Activated CD4-positive, alpha-beta memory T cell treated with anti-CD3 and anti-CD28 coated beads for 36 hours (primary cell): ENCODE measurements around the gene SLC35A5. TPM values are rescaled to one million over a fixed set of nuclear protein-coding genes. Genes with fewer than 3 reads are reported as not detected.

Experiments
- CTCF ChIA-PET: fragments of 350-600 bp; sonication (Branson Sonifier 250); formaldehyde crosslinking; loops from one replicate; lab custom pipeline; 2021; ENCODE audit warnings: antibody characterized with exemption, inconsistent platforms; lab: Charles Lee
- POLR2A ChIA-PET: fragments of 350-600 bp; sonication (Branson Sonifier 250); formaldehyde crosslinking; loops from one replicate; lab custom pipeline; 2021; ENCODE audit warnings: antibody characterized with exemption; lab: Charles Lee
- DNase-seq: peaks from one replicate; pipeline ENCODE4 v3.0.0-alpha.2; 2020
- H3K27ac Mint-ChIP-seq: one replicate; pipeline ENCODE4 v1.8.0; 2021; ENCODE audit warnings: mixed read lengths
- H3K27me3 Mint-ChIP-seq: one replicate; pipeline ENCODE4 v1.8.0; 2021; ENCODE audit warnings: mixed read lengths
- H3K36me3 Mint-ChIP-seq: one replicate; pipeline ENCODE4 v1.8.0; 2021; ENCODE audit warnings: mixed read lengths
- H3K4me1 Mint-ChIP-seq: one replicate; pipeline ENCODE4 v1.8.0; 2021; ENCODE audit warnings: low read depth, mixed read lengths
- H3K4me3 Mint-ChIP-seq: one replicate; pipeline ENCODE4 v1.8.0; 2021; ENCODE audit warnings: mild to moderate bottlenecking, mixed read lengths
- H3K9me3 Mint-ChIP-seq: one replicate; pipeline ENCODE4 v1.8.0; 2021; ENCODE audit warnings: mixed read lengths
- intact Hi-C: fragments of 100-400 bp; cut with micrococcal nuclease; formaldehyde crosslinking; loops from one replicate; pipeline ENCODE4 v1.15.1; 2023
- total RNA-seq, 2 experiments: library from RNA; stranded (reverse); gene quantifications; one replicate each; pipeline ENCODE4 v1.2.3, GENCODE V29; 2021

The SLC35A5 gene
- total RNA-seq, 2 experiments from 2014 or later, result 15.5 to 17.8 TPM

DNA sequence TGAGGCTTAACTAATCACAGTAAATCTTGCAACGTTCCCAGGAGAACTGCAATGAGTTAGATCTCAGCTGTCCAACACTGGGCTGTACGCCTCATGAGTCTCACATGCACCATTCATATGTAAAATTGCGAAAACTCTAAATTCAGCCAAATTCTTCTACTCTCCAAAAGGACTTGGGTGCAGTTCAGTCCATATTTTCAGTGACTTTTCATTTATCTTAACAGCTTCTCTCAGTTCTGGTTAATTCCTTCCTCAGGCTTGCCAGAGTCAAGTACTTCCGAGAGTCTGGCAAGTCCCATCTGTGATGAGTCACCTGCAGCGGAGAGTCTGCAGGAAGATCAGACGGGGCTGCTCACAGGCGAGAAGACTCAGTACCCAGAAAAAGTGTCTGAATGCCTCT is 67.6 kb downstream of the SLC35A5 start:
- intact Hi-C loops, result no loop called here
- peak; percentile 58 for DNase-seq
- ChIA-PET CTCF (interaction anchor here (1.0 to 1.1 kb wide), 2 partner anchors 9 to 13 kb away, joined by 4 to 6 read pairs; no protein-coding TSS in a partner anchor), POLR2A (no interaction called here)
- Mint-ChIP-seq H3K36me3 (no peaks in the 10 kb centered on the region), H3K4me1 (peaks cover 6% of the 10 kb centered on the region), H3K27me3 (no peaks in the 10 kb centered on the region), H3K27ac (no peak overlapping the region), H3K4me3 (no peak overlapping the region), H3K9me3 (no peaks in the 10 kb centered on the region)

DNA sequence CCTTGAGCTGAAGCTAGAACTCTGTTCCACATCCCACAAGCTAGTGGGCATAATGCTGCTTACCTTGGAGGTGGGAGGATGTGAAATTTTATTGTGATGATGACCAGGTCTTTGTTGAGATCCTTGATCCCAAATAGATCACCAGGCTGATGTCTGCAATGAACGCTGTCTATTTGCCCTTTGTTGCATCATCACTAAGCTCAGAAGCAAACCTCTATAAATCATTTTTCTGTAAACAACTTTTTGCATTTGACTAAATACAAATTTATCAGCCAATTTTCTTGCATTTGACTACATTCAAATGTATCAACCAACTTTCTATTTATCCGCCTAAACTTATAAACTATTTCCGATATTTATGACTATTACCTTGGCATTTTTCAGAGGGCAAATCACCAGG is 69.4 kb downstream of the SLC35A5 start:
- Mint-ChIP-seq H3K9me3 (no peaks in the 10 kb centered on the region), H3K4me1 (peaks cover 14% of the 10 kb centered on the region), H3K36me3 (no peaks in the 10 kb centered on the region), H3K27ac (no peak overlapping the region), H3K27me3 (no peaks in the 10 kb centered on the region), H3K4me3 (no peak overlapping the region)
- intact Hi-C loops, result no loop called here
- POLR2A ChIA-PET, result no interaction called here
- CTCF ChIA-PET, result interaction anchor here (2.5 kb wide), 1 partner anchor 11 kb away, joined by 12 read pairs; no protein-coding TSS in a partner anchor
- DNase-seq, result no peak

DNA sequence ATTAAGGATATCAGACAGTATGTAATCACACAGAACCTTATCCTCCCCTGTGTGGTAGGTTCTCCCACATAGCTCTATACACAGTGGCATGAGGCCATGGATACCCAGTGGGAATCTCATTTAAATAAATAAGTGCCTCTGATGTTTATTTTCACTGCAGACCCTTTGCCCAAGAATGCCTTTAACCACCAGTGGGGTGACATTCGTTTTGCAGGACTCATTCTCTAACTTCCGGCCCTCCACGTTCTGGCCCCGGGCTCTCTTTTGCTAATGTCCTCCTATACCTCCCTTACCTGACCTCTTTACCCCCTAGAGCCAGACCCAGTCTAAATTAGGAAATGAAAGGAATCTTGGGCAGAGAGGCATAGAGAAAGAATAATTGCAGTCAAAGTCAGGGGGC is 70.8 kb downstream of the SLC35A5 start:
- ChIA-PET POLR2A (no interaction called here), CTCF (interaction anchor here (1.0 to 2.5 kb wide), 2 partner anchors 10 to 353 kb away, joined by 4 to 12 read pairs; no protein-coding TSS in a partner anchor)
- no peak overlapping the region for H3K4me3 Mint-ChIP-seq
- no peaks in the 10 kb centered on the region for H3K27me3 Mint-ChIP-seq
- intact Hi-C loops, result no loop called here
- peaks cover 14% of the 10 kb centered on the region for H3K4me1 Mint-ChIP-seq
- no peaks in the 10 kb centered on the region for H3K36me3 Mint-ChIP-seq
- no peak for DNase-seq
- H3K27ac Mint-ChIP-seq, result no peak overlapping the region
- no peaks in the 10 kb centered on the region for H3K9me3 Mint-ChIP-seq

DNA sequence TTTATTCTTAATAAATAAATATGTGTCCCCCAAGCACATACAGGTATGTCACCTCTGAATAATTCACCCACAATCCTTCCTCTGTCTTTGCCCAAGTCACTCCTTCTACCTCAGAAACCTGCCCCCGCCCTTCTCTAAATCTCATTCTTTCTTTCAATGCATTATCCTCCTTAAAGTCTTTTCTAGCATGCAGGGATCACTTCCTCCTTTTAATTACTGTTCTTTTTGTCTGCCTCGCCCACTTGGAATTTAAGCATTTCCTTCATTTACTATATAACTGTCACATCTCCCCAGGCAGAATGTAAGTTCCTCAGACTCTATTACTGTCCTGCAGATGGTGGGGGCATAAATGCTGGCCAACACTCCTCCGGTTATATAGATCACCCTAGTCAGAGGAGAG is 71.3 kb downstream of the SLC35A5 start:
- Mint-ChIP-seq H3K9me3 (no peaks in the 10 kb centered on the region), H3K27ac (no peak overlapping the region), H3K4me3 (no peak overlapping the region), H3K27me3 (no peaks in the 10 kb centered on the region), H3K36me3 (no peaks in the 10 kb centered on the region), H3K4me1 (peaks cover 14% of the 10 kb centered on the region)
- intact Hi-C loops, result no loop called here
- no peak for DNase-seq
- CTCF ChIA-PET, result interaction anchor here (0.6 to 2.5 kb wide), 2 partner anchors 9 to 123 kb away, joined by 3 to 12 read pairs; no protein-coding TSS in a partner anchor
- POLR2A ChIA-PET, result no interaction called here

DNA sequence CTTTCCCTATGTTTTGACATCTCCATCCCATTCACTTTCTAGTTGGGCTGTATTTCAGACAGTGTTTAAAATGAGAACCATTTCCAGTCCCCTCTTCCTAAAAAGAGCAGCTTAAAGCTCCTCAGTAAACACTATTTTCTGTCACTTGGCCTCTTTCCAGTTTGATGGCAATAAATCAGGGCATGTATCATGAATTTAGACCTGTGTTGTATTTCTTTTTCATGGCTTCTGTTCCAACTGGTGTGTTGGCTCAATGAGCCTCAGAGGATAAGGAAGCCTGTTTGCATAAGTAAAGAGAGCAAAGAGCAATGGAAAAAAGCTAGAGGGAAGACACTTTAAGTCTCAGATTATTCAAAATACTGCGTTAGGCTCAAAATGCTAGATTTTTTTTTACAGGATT is 71.9 kb downstream of the SLC35A5 start:
- H3K9me3 Mint-ChIP-seq, result no peaks in the 10 kb centered on the region
- H3K4me1 Mint-ChIP-seq, result peaks cover 14% of the 10 kb centered on the region
- no peak overlapping the region for H3K27ac Mint-ChIP-seq
- H3K27me3 Mint-ChIP-seq, result no peaks in the 10 kb centered on the region
- no peak overlapping the region for H3K4me3 Mint-ChIP-seq
- intact Hi-C loops, result no loop called here
- CTCF ChIA-PET, result interaction anchor here (0.6 to 1.9 kb wide), 3 partner anchors 9 to 122 kb away, joined by 3 to 11 read pairs (median 8); no protein-coding TSS in a partner anchor
- H3K36me3 Mint-ChIP-seq, result no peaks in the 10 kb centered on the region
- DNase-seq, result no peak
- POLR2A ChIA-PET, result no interaction called here

DNA sequence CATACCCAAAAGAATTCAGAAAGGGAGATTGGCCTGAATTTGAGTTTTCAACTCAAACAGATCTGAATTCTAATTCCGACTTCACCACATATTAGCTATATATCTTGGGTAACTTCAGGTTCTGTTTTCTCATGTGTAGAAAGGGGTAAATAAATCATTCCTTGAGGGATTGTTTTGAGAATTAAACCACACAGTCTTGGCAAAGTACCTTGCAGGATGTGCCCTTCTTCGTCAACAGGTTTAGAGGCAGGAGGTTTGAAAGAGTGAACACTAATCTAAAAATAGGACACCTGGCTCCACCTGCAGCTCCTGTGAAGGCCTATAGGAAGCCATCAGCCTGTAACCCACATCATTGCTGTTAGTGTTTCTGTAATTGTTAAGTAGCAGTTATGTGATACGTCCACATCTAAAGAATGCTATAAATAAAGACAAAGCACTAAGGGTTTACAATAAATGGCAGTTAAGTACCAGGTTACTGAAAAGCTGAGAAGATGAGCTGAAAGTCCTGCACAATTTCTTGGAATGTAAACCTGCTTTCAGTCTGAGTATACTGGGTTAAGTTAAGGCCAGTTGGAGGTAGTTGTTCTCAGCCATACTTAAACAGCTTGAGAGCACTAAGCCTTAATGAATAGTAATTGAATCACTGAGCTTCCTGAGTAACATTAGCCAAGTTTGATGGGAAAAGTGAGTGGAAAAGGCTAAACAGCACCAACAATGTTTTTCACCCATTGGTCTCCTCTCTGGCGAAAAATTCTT is 73.1 kb downstream of the SLC35A5 start:
- ChIA-PET POLR2A (interaction anchor here (1.0 kb wide), 1 partner anchor 74 kb away, joined by 3 read pairs; the partner anchor contains the start of genes ATG3 and SLC35A5), CTCF (interaction anchor here (0.7 to 1.9 kb wide), 4 partner anchors 8 to 653 kb away, joined by 3 to 11 read pairs (median 6); no protein-coding TSS in a partner anchor)
- no peak for DNase-seq
- H3K27ac Mint-ChIP-seq, result no peak overlapping the region
- H3K4me3 Mint-ChIP-seq, result no peak overlapping the region
- intact Hi-C loops, result no loop called here
- peaks cover 8% of the 10 kb centered on the region for H3K4me1 Mint-ChIP-seq
- no peaks in the 10 kb centered on the region for H3K27me3 Mint-ChIP-seq
- H3K9me3 Mint-ChIP-seq, result no peaks in the 10 kb centered on the region
- H3K36me3 Mint-ChIP-seq, result no peaks in the 10 kb centered on the region

Other genes with a start within 250 kb of the SLC35A5 start
- gene CD200, start 228.9 kb upstream of the SLC35A5 start, total RNA-seq, result 10 to 100 TPM; 34.2 to 34.5 TPM
- gene BTLA, start 62.6 kb upstream of the SLC35A5 start, total RNA-seq, result 10 to 100 TPM; 17.3 to 18.7 TPM
- gene ATG3, start 83 bp upstream of the SLC35A5 start, total RNA-seq, result 10 to 100 TPM; 58.1 to 59.5 TPM
- gene CCDC80, start 79.1 kb downstream of the SLC35A5 start, total RNA-seq, result not detected